Breast epithelium (tissue), 4 donors: ENCODE measurements around the gene THBS2. TPM values are rescaled to one million over a fixed set of nuclear protein-coding genes. Genes with fewer than 3 reads are reported as not detected.
A peak's percentile ranks its signal among the peaks of the same experiment; 100 is the strongest.

Source experiments
- DNase-seq, 2 donors: peaks; one replicate each; pipeline ENCODE4 v3.0.0-alpha.2; 2019; ENCODE audit warnings: low spot score in 2 of 2
- H3K27ac ChIP-seq, 2 donors: fragments of 200-600 bp; sonication (generic) in 1 of 2; one replicate each; pipeline ENCODE4 v1.5.1; 2016 to 2019; ENCODE audit warnings: mild to moderate bottlenecking in 1 of 2
- H3K27me3 ChIP-seq, 2 donors: fragments of 200-600 bp; sonication (generic) in 1 of 2; one replicate each; pipeline versions ENCODE4 v1.5.1 to v1.6.0; 2017 to 2019; ENCODE audit warnings: control low read depth in 1 of 2, mild to moderate bottlenecking in 1 of 2
- H3K36me3 ChIP-seq: fragments of 200-600 bp; one replicate; pipeline ENCODE4 v1.5.1; 2019
- H3K4me1 ChIP-seq, 2 donors: fragments of 200-600 bp; sonication (generic); one replicate each; pipeline ENCODE4 v1.5.1; 2016 to 2019; ENCODE audit warnings: control low read depth in 1 of 2
- H3K4me3 ChIP-seq, 3 donors: fragments of 200-600 bp; sonication (generic); 1 replicate in 2 of 3; 2 replicates in 1 of 3; pipeline ENCODE4 v1.5.1; 2016 to 2019; ENCODE audit warnings: mild to moderate bottlenecking in 3 of 3, moderate library complexity in 2 of 3
- H3K9me3 ChIP-seq, 2 donors: fragments of 200-600 bp; sonication (generic) in 1 of 2; one replicate each; pipeline ENCODE4 v1.5.1; 2016 to 2019; ENCODE audit warnings: control low read depth in 1 of 2
- CTCF ChIP-seq, 3 donors: fragments of 450-650 bp; IDR thresholded peaks; one replicate each; pipeline ENCODE4 v1.5.1; 2016 to 2017; ENCODE audit warnings: antibody characterized with exemption in 3 of 3, mild to moderate bottlenecking in 3 of 3, moderate library complexity in 3 of 3
- POLR2A ChIP-seq: fragments of 450-650 bp; IDR thresholded peaks from one replicate; pipeline ENCODE4 v1.6.1; 2016; ENCODE audit warnings: antibody characterized with exemption, mild to moderate bottlenecking, moderate library complexity
- POLR2AphosphoS5 ChIP-seq, 3 donors: sonication (generic); formaldehyde crosslinking; IDR thresholded peaks; one replicate each; pipeline ENCODE4 v1.6.1; 2017; ENCODE audit warnings: antibody characterized with exemption in 3 of 3
- intact Hi-C: fragments of 100-400 bp; cut with DNase I; formaldehyde crosslinking; loops from one replicate; pipeline ENCODE4 v1.15.1; 2023; ENCODE audit warnings: low total_unique reads
- total RNA-seq, 3 donors: library from RNA; depleted of rRNA; stranded (reverse); fragments of >200 nt; gene quantifications; one replicate each; pipeline ENCODE4 v1.1.0, GENCODE V29; 2016

THBS2 gene
- total RNA-seq, 3 donors from 2014 or later, result 31.9 to 145 (median 73.0) TPM

DNA sequence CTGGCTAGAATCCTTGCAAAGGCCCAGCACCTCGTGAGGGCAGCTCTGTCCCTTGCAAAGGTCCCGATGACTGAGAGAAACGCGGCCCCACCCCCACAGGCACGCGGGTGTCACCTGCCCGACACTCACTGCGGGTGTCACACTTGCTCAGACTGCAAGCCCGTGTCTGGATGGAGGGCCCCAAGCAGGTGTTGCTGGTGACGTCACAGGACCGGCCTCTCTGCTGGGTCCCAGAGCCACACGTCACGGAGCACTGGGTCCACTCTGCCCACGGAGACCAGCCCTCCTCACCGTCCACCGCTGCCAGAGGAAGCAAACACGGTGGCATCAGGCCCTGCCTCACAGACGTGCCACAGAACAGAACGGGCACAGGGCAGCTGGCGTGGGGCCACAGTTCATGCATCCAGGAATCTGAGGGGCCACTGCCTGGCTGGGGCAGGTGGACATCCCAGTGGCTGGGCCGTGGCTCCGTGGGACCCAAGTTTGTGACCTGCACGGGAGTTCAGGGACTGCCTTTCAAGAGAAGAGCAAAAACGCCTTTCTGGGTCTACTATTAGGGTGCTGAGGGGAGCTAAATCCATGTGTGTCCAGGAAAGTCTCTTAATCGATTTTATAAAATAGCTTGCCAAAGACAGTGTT lies 16.0 kb downstream of the THBS2 start:
- no peak for TF ChIP-seq POLR2A
- peak in 1 of 3 donors; percentile 49 for TF ChIP-seq POLR2AphosphoS5 (IDR thresholded peaks at IDR 0.05)
- Histone ChIP-seq H3K36me3 (no peaks in the 10 kb centered on the region), H3K27me3 (no peaks in the 10 kb centered on the region), H3K27ac (peak overlapping the region; percentile 13 to 48), H3K9me3 (no peaks in the 10 kb centered on the region), H3K4me1 (no peaks in the 10 kb centered on the region), H3K4me3 (no peak overlapping the region)
- DNase-seq, result no peak
- intact Hi-C loops, result no loop called here

GRCh38 chr6:169236988-169237387 lies 16.7 kb downstream of the THBS2 start:
- Histone ChIP-seq H3K4me3 (no peak overlapping the region), H3K27ac (peak overlapping the region; percentile 13 to 48), H3K36me3 (no peaks in the 10 kb centered on the region), H3K9me3 (no peaks in the 10 kb centered on the region), H3K4me1 (no peaks in the 10 kb centered on the region), H3K27me3 (no peaks in the 10 kb centered on the region)
- TF ChIP-seq CTCF (IDR thresholded peaks at IDR 0.05) (no peak), POLR2AphosphoS5 (IDR thresholded peaks at IDR 0.05) (no peak), POLR2A (no peak)
- intact Hi-C loops, result no loop called here
- DNase-seq, result no peak

- no peaks in the 10 kb centered on the region for H3K36me3 ChIP-seq
- TF ChIP-seq CTCF (IDR thresholded peaks at IDR 0.05) (no peak), POLR2A (no peak), POLR2AphosphoS5 (IDR thresholded peaks at IDR 0.05) (no peak)
Measured at GRCh38 chr6:169236545-169236944, 17.1 kb downstream of the THBS2 start.

GRCh38 chr6:169235286-169235685 lies 18.4 kb downstream of the THBS2 start:
- no peaks in the 10 kb centered on the region for H3K9me3 ChIP-seq
- H3K4me1 ChIP-seq, result no peaks in the 10 kb centered on the region
- H3K4me3 ChIP-seq, result no peak overlapping the region
- H3K27me3 ChIP-seq, result no peaks in the 10 kb centered on the region
- no peak overlapping the region for H3K27ac ChIP-seq
- TF ChIP-seq CTCF (IDR thresholded peaks at IDR 0.05), result no peak
- no peak for TF ChIP-seq POLR2A
- no peak for TF ChIP-seq POLR2AphosphoS5 (IDR thresholded peaks at IDR 0.05)
- intact Hi-C loops, result no loop called here
- H3K36me3 ChIP-seq, result no peaks in the 10 kb centered on the region
- no peak for DNase-seq

More at GRCh38 chr6:169236545-169236944, 17.1 kb downstream of the THBS2 start:
- no peaks in the 10 kb centered on the region for H3K27me3 ChIP-seq
- no peak overlapping the region for H3K4me3 ChIP-seq
- intact Hi-C loops, result no loop called here
- H3K27ac ChIP-seq, result peak overlapping the region in 1 of 2 donors; percentile 48
- H3K9me3 ChIP-seq, result no peaks in the 10 kb centered on the region
- DNase-seq, result no peak
- H3K4me1 ChIP-seq, result no peaks in the 10 kb centered on the region

DNA sequence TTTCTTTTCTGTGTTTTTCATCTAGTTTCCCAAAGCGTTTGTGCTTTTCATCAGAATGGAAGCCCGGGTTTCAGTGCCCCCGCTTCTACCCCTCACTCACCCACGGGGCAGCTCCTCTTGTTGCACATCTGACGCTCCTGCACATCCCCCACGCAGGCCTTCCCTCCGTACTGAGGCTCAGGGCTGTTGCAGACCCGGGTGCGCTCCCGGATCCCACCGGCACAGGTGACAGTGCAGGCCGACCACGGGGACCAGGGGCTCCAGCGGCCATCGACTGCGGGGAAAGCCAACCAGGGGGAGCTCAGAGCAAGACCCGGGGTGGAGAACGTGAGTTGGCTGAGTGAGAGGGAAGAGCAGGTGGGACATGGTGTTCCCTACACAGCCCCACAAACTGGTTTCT lies 19.0 kb downstream of the THBS2 start:
- no peak for TF ChIP-seq POLR2AphosphoS5 (IDR thresholded peaks at IDR 0.05)
- no peak for TF ChIP-seq CTCF (IDR thresholded peaks at IDR 0.05)
- TF ChIP-seq POLR2A, result no peak
- intact Hi-C loops, result no loop called here
- Histone ChIP-seq H3K27me3 (no peaks in the 10 kb centered on the region), H3K4me3 (no peak overlapping the region), H3K9me3 (no peaks in the 10 kb centered on the region), H3K36me3 (no peaks in the 10 kb centered on the region), H3K27ac (no peak overlapping the region), H3K4me1 (no peaks in the 10 kb centered on the region)
- no peak for DNase-seq
